Fibroblast of skin of right quadriceps (primary cell): ENCODE measurements around the gene CACNA1D.

Experiments used
- DNase-seq: peaks from one replicate; pipeline ENCODE4 v3.0.0-alpha.2; 2013

The CACNA1D gene

GRCh38 chr3:53495520-53496391, 1.3 kb downstream of the CACNA1D start:
- no peak for DNase-seq

- no peak for DNase-seq
Measured at GRCh38 chr3:53496392-53496670, 1.9 kb downstream of the CACNA1D start.

- DNase-seq, result no peak
Measured at GRCh38 chr3:53496984-53497383, 2.6 kb downstream of the CACNA1D start.

- DNase-seq, result no peak
Measured at GRCh38 chr3:53498806-53499641, 4.6 kb downstream of the CACNA1D start.

GRCh38 chr3:53500165-53500777, 5.9 kb downstream of the CACNA1D start:
- no peak for DNase-seq

- no peak for DNase-seq
Measured at GRCh38 chr3:53501178-53501577, 6.8 kb downstream of the CACNA1D start.

- no peak for DNase-seq
Measured at GRCh38 chr3:53502737-53503136, 8.3 kb downstream of the CACNA1D start.

- no peak for DNase-seq
Measured at GRCh38 chr3:53503195-53503594, 8.8 kb downstream of the CACNA1D start.

- no peak for DNase-seq
Measured at GRCh38 chr3:53506110-53506762, 11.8 kb downstream of the CACNA1D start.

GRCh38 chr3:53506763-53507145, 12.3 kb downstream of the CACNA1D start:
- no peak for DNase-seq

- DNase-seq, result no peak
Measured at GRCh38 chr3:53509494-53509893, 15.1 kb downstream of the CACNA1D start.

- no peak for DNase-seq
Measured at GRCh38 chr3:53510508-53510907, 16.1 kb downstream of the CACNA1D start.

- DNase-seq, result no peak
Measured at GRCh38 chr3:53511246-53511645, 16.8 kb downstream of the CACNA1D start.

GRCh38 chr3:53513556-53514190, 19.3 kb downstream of the CACNA1D start:
- no peak for DNase-seq

- no peak for DNase-seq
Measured at GRCh38 chr3:53516339-53516738, 21.9 kb downstream of the CACNA1D start.

- DNase-seq, result no peak
Measured at GRCh38 chr3:53518495-53518981, 24.1 kb downstream of the CACNA1D start.

- no peak for DNase-seq
Measured at GRCh38 chr3:53519065-53519709, 24.8 kb downstream of the CACNA1D start.

GRCh38 chr3:53523346-53523745, 28.9 kb downstream of the CACNA1D start:
- DNase-seq, result no peak

- no peak for DNase-seq
Measured at GRCh38 chr3:53524566-53524965, 30.2 kb downstream of the CACNA1D start.

- DNase-seq, result peak; percentile 17
Measured at GRCh38 chr3:53525765-53526703, 31.6 kb downstream of the CACNA1D start.

GRCh38 chr3:53526704-53527055, 32.3 kb downstream of the CACNA1D start:
- no peak for DNase-seq
